Right forelimb (tissue), 1 donor: ENCODE data around the gene ST8SIA6.
"Not testable (repeated sequence)": the region's sequence is repeated elsewhere in the genome, so short reads cannot be mapped to it uniquely, and the experiment has no call there.

Experiments
- DNase-seq: peaks from one replicate; pipeline ENCODE4 v3.0.0-alpha.2; 2018

ST8SIA6 gene

DNA sequence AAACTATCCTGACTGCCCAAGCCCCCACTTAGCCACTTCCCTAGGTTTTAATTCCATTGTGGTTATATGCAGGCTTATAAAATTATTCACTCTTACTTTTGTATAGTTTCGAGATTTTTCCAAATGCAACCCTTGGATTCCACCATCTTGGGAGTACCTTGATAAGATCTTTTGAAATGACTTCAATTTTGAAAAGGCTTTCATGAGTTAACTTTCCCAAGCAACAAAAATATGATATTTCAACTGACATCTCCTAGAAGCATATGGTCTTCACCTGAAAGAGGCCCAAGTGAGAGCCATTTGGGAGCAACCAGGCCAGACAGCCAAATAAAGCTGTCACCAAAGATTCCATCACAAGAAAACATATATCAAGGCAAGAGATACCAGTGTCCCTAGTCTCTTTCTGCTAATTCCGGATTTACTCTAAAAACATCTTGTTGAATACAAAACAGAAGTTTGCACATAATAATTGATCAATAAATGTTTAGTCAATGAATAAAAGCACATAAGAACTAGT, 1.7 kb upstream of the ST8SIA6 start:
- no peak for DNase-seq

- no peak for DNase-seq
Measured at GRCh38 chr10:17455015-17455520, 673 bp upstream of the ST8SIA6 start.

GRCh38 chr10:17453373-17454091, 863 bp downstream of the ST8SIA6 start:
- DNase-seq: peak; percentile 51

- DNase-seq: no peak
Measured at GRCh38 chr10:17453035-17453372, 1.4 kb downstream of the ST8SIA6 start.

DNA sequence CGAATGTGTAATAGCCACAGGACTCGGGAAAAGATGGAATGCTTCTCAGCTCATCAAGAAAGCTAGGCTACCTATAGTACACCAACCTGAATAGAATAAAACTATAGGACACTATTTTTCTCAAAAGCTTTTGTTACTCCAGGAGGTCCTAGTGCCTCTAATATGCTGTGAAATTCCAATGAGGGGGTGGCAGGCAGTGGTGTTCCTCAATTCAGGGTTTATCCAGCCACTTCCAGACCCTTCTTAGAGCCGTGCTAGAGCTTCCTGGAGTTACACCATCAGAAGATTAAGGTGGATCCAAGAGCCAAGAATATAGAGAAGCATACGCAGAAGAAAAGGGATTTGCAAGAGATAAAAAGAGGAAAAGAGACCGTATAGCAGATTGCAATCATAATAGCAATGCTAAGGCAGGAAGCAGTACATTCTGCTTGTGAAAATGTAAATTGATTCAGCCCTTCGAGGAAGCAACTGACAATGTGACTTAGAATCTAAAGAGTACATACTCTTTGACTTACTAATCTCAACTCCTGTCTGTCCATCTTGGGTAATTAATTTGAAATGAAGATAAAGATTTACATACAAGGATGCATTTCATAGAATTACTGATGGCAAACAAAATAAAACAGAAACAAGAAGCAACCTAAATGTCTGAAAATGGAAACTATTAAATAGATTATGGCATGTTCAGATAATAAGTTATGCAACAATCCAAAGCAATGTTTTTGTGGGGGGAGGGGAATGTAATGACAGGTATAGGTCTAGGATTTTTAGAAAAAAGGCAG, 2.1 kb downstream of the ST8SIA6 start:
- no peak for DNase-seq

- no peak for DNase-seq
Measured at GRCh38 chr10:17450024-17450423, 4.4 kb downstream of the ST8SIA6 start.

- DNase-seq: no peak
Measured at GRCh38 chr10:17445400-17445998, 8.9 kb downstream of the ST8SIA6 start.

DNA sequence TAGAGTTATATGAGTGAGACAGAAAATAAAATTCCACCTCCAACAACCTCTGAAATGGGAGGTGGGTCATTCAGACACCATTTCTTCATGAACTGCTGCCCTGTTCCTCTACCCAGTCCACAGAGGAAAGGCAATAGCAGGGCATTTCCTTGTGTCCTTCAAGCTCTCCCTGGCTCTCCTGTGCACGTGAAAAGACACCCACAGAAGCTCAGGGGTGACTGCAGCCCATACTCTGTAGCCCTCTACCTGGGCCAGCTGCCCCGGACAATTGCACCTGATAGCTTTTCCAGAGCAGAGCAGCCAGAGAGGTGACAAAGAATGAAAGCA, 10.0 kb downstream of the ST8SIA6 start:
- no peak for DNase-seq

GRCh38 chr10:17443707-17444387, 10.5 kb downstream of the ST8SIA6 start:
- no peak for DNase-seq

DNA sequence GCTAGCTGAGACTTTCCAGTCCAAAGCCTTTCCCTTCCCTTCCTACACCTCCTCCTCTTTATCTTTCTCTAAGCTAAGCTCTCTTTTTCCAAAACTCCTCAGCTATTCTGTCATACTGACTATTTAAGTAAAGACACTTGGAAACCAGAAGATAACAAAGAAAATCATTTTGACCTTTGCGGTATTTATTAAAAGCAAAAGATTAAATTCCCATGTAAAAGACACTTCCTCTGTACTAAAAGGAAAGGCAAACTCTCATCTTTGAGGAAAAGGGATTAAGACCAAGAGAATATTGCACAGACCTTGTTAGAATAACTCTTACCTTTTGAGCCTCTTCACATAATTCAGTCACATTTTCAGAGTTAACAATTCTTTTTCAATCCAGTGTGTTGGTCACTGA, 15.8 kb downstream of the ST8SIA6 start:
- no peak for DNase-seq

- DNase-seq: not testable (repeated sequence)
Measured at GRCh38 chr10:17436578-17436977, 17.8 kb downstream of the ST8SIA6 start.

GRCh38 chr10:17435953-17436352, 18.4 kb downstream of the ST8SIA6 start:
- DNase-seq: no peak

GRCh38 chr10:17435187-17435586, 19.2 kb downstream of the ST8SIA6 start:
- DNase-seq: no peak

- no peak for DNase-seq
Measured at GRCh38 chr10:17432723-17433122, 21.7 kb downstream of the ST8SIA6 start.

DNA sequence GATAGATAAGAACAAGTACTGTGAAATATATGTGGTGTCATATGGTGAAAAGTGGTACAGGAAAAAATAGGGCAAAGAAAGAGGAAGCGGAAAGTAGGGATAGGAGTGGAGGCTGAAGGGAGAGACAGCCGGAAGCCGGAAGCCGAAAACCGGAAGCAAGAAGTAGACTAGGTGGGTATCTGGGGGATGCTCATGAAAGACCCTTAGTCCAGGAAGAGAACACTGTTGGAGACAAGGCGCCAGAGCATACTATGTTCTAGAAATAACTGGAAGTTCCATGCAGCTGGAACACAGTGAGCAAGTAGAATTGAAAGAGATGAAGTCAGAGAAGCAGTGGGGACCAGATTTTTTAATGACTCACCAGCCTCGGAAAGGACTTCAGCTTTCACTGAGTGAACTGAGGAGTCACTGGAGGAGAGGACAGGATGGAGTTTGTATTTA, 22.5 kb downstream of the ST8SIA6 start:
- DNase-seq: no peak

DNA sequence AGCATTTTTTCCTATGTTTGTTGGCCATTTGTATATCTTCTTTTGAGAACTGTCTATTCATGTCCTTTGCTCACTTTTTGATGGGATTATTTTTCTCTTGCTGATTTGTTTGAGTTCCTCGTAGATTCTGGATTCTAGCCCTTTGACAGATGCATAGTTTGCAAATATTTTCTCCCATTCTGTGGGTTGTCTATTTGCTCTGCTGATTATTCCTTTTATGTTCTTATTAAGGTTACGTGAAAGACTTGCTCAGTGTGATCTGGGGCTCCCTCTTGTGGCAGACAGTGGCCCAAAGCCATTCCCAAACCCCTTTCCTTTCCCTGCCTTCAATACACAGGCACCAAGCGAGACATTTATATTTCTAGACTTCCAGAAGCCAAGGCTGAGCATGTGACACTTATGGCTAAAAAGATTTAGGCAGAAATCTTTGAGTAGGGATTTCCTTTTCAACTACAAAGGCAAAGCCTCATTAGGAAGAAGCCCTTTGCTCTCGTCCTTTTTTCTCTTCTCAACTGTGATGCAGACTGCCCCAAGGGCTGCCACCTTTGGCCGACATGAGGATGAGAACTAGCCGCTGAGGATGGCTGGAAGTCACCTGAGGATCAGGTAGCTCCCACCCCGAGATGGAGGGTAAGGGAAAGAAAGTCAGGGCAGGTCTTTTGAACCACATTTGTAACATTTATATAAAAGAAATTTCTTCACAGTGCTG, 23.6 kb downstream of the ST8SIA6 start:
- DNase-seq: peak; percentile 84

DNA sequence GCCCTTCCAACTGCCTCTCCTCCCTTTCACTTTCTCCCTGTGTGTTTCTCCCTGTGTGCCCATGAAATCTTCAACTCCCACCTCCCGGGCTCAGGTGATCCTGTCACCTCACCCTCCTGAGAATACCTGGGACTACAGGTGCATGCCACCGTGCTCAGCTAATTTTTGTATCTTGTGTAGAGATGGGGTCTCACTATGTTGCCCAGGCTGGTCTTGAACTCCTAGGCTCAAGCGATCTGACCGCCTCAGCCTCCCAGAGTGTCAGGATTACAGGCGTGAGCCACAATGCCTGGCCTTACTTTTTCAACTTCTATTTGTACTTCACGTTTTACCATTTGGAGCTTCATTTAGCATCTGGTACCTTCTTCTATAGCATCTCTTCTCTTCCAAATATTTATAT, 24.9 kb downstream of the ST8SIA6 start:
- DNase-seq: no peak

DNA sequence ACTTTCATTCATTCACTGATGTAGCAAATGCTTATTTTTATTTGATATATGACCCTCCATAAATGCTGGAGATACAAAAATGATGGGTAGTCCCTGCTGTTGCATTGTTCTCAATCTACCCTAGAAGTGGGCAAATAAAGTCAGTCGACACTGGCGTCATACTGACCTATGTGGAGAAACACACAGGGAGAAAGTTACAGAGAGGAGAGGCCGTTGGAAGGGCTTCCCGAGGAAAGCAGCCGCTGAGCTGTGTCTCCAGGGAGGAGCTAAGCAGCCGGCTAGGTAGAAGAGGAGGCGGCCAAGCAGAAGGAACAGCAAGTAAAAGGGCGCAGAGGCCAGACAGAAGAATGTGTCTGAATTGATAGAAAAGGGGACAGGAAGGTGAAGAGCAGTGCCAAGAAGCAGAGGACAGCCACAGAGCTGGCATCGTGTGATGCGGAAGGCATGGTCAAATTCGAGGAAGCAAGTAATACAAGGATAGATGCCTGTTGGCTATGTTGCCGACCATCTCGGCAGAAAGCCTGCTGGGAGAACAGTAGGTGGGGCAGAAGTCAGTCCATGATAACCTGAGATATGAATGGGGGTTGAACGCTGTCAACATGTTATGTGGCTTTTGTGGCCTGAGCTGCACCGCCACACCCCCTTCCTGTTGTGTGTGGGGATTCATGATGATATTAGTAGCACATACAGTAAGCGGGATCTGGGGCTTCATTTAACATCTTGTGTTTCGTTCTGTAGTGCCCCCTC, 25.9 kb downstream of the ST8SIA6 start:
- DNase-seq: no peak

- DNase-seq: no peak
Measured at GRCh38 chr10:17427666-17428350, 26.6 kb downstream of the ST8SIA6 start.

DNA sequence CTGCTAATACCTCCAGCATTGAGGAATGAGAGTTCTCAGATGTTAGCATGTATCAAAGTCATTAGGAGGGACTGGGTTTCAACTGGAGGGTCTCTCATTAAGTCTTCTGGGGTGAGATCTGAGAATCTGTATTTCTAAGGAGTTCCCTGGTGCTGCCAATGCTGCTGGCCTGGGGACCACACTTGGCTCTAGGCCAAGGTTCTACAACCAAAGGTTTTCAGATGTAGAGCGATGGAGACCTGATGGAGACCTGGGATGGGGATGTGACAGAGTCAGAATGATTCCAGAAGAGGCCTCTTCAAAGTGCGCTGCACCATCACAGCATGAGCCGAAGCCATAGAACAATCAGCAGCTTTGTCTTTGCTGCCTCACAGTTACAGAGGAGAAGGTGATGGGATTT, 27.2 kb downstream of the ST8SIA6 start:
- no peak for DNase-seq

GRCh38 chr10:17426263-17426750, 28.1 kb downstream of the ST8SIA6 start:
- DNase-seq: no peak
